K562 (cell line): ENCODE measurements around the gene DGKB. TPM values are rescaled to one million over a fixed set of nuclear protein-coding genes. Genes with fewer than 3 reads are reported as not detected.

Source experiments
- ATAC-seq: fragments of 200-7000 bp; cut with Tn5 transposase; 3 replicates; pipeline ENCODE4 v1.9.1; 2020; ENCODE audit warnings: moderate library complexity
- BruUV-seq: library from RNA; stranded (reverse); fragments of 400-500 nt; replicated peaks from 2 replicates; lab custom pipeline; 2021; lab: Mats Ljungman, UMichigan
- CTCF ChIA-PET: fragments of 300-600 bp; formaldehyde crosslinking; extraction: SDS; loops from one replicate; lab custom pipeline; 2021; ENCODE audit warnings: low intra/inter-chr PET ratio; lab: Yijun Ruan, JAX
- POLR2A ChIA-PET: fragments of 300-600, 350-650 bp; sonication (Branson Sonifier 250); formaldehyde crosslinking; extraction: SDS; loops from one replicate; lab custom pipeline; 2021; ENCODE audit warnings: antibody characterized with exemption, inconsistent platforms; lab: Yijun Ruan, JAX
- DNase-seq, 4 experiments: peaks; one replicate each; pipeline versions ENCODE4 v3.0.0 to v3.0.0-alpha.2; 2011 to 2018; ENCODE audit warnings: low spot score in 3 of 4, mixed read lengths in 3 of 4; ENCODE audit errors: extremely low read depth in 1 of 4
- FAIRE-seq: peaks from 2 replicates; lab custom pipeline; 2011; peaks lifted over from hg19 to GRCh38; lab: Jason Lieb, UNC
- H2AFZ ChIP-seq: 2 replicates; pipeline ENCODE4 v1.6.0; 2011; ENCODE audit warnings: low read depth, low read length, control low read depth, inconsistent platforms
- H3K27ac ChIP-seq: fragments of 200-600 bp; 3 replicates; pipeline ENCODE4 v1.8.0; 2011; ENCODE audit warnings: low read depth, mild to moderate bottlenecking, control low read depth, inconsistent platforms, low read length, moderate library complexity, mixed read lengths; ENCODE audit errors: extremely low read depth
- H3K27me3 ChIP-seq, 2 experiments: fragments of 300-600 bp in 1 of 2; 2 replicates in 1 of 2; 3 replicates in 1 of 2; pipeline versions ENCODE4 v1.6.0 to v1.8.0; 2011; ENCODE audit warnings: inconsistent platforms in 2 of 2, low read length in 2 of 2, mild to moderate bottlenecking in 1 of 2, mixed read lengths in 1 of 2, moderate library complexity in 1 of 2; ENCODE audit not compliant: control insufficient read depth in 2 of 2, insufficient read depth in 2 of 2
- H3K36me3 ChIP-seq: fragments of 300-600 bp; 3 replicates; pipeline ENCODE4 v1.8.0; 2011; ENCODE audit warnings: mild to moderate bottlenecking, low read length, inconsistent platforms; ENCODE audit not compliant: control insufficient read depth, insufficient read depth
- H3K4me1 ChIP-seq, 2 experiments: fragments of 200-600 bp in 1 of 2; replicated peaks in 1 of 2; 2 replicates in 1 of 2; 3 replicates in 1 of 2; pipeline versions ENCODE4 v1.5.1 to v1.8.0; 2011; ENCODE audit warnings: inconsistent platforms in 2 of 2, low read length in 2 of 2, mild to moderate bottlenecking in 1 of 2, mixed read lengths in 1 of 2, moderate library complexity in 1 of 2; ENCODE audit not compliant: control insufficient read depth in 2 of 2, insufficient read depth in 2 of 2
- H3K4me2 ChIP-seq: 2 replicates; pipeline ENCODE4 v1.6.1; 2011; ENCODE audit warnings: low read length, control low read depth, inconsistent platforms, mixed read lengths; ENCODE audit not compliant: insufficient read depth
- H3K4me3 ChIP-seq: fragments of 200-600 bp; sonication (generic), shearing (Covaris generic); 2 replicates; pipeline ENCODE4 v1.5.1; 2016; ENCODE audit warnings: control low read depth, inconsistent platforms
- H3K79me2 ChIP-seq: fragments of 200-600 bp; 3 replicates; pipeline ENCODE4 v1.8.0; 2011; ENCODE audit warnings: low read length, inconsistent platforms; ENCODE audit not compliant: control insufficient read depth, insufficient read depth
- H3K9ac ChIP-seq, 2 experiments: 2 replicates each; pipeline versions ENCODE4 v1.6.0 to v1.6.1; 2011; ENCODE audit warnings: low read depth in 2 of 2, low read length in 2 of 2, control low read depth in 1 of 2, inconsistent platforms in 1 of 2, mild to moderate bottlenecking in 1 of 2, mixed read lengths in 1 of 2; ENCODE audit not compliant: insufficient read depth in 1 of 2
- H3K9me1 ChIP-seq: one replicate; pipeline ENCODE4 v1.6.0; 2011; ENCODE audit warnings: inconsistent platforms, mild to moderate bottlenecking, low read length, moderate library complexity; ENCODE audit not compliant: control insufficient read depth, insufficient read depth
- H3K9me3 ChIP-seq: replicated peaks from 2 replicates; pipeline ENCODE4 v1.5.1; 2011; ENCODE audit warnings: low read depth, low read length, inconsistent platforms; ENCODE audit not compliant: control insufficient read depth, insufficient read depth
- H4K20me1 ChIP-seq: replicated peaks from 2 replicates; pipeline ENCODE4 v1.6.1; 2011; ENCODE audit warnings: low read length, inconsistent platforms, mixed read lengths; ENCODE audit not compliant: control insufficient read depth, insufficient read depth
- MCM7 ChIP-seq, 2 experiments: fragments of 450-650 bp; IDR thresholded peaks; 2 replicates each; pipeline ENCODE4 v1.6.1; 2016 to 2018
- NELFE ChIP-seq: IDR thresholded peaks from 2 replicates; pipeline ENCODE4 v1.6.1; 2011; ENCODE audit warnings: mild to moderate bottlenecking; ENCODE audit not compliant: insufficient read depth, insufficient read length
- OTX1 ChIP-seq: fragments of 450-650 bp; formaldehyde crosslinking; IDR thresholded peaks from 2 replicates; pipeline ENCODE4 v1.4.0; 2022; ENCODE audit warnings: mild to moderate bottlenecking
- PHF20 ChIP-seq: fragments of 450-650 bp; IDR thresholded peaks from 2 replicates; pipeline ENCODE4 v1.6.1; 2018; ENCODE audit not compliant: partially characterized antibody
- PHF8 ChIP-seq: fragments of 200-600 bp; sonication (generic); IDR thresholded peaks from 2 replicates; pipeline ENCODE4 v1.6.1; 2012; ENCODE audit warnings: mixed run types, mild to moderate bottlenecking, inconsistent platforms, low read length, moderate library complexity, borderline replicate concordance
- PKNOX1 ChIP-seq: fragments of 450-650 bp; IDR thresholded peaks from 2 replicates; pipeline ENCODE4 v1.6.1; 2016
- RFX7 ChIP-seq: fragments of 250-450 bp; sonication (Bioruptor Pico); IDR thresholded peaks from 2 replicates; pipeline ENCODE4 v1.5.1; 2021; ENCODE audit warnings: mild to moderate bottlenecking
- SNAPC5 ChIP-seq: fragments of 250-450 bp; sonication (Bioruptor Pico); IDR thresholded peaks from 2 replicates; pipeline ENCODE4 v1.8.0; 2021; ENCODE audit warnings: moderate library complexity, mild to moderate bottlenecking, inconsistent platforms
- ZNF717 ChIP-seq: fragments of 250-450 bp; sonication (Bioruptor Pico); IDR thresholded peaks from 2 replicates; pipeline ENCODE4 v1.5.0; 2021
- WGBS: fragments of 100-300 bp; shearing (Covaris generic); methylation state at CpG from one replicate; pipeline ENCODE4 v1.1.6; 2016; ENCODE audit warnings: low coverage, mixed read lengths; ENCODE audit not compliant: insufficient coverage; ENCODE audit errors: missing lambda C conversion rate; 5-methylcytosine and 5-hydroxymethylcytosine counted together
- in situ Hi-C: fragments of 300-500 bp; cut with MboI; formaldehyde crosslinking; loops from 4 replicates; pipeline ENCODE4 v1.15.0; 2018; ENCODE audit warnings: inconsistent platforms, mixed read lengths
- intact Hi-C: fragments of 100-400 bp; cut with micrococcal nuclease; formaldehyde crosslinking; loops from 2 replicates; pipeline ENCODE4 v1.14.2; 2022
- polyA plus RNA-seq, 8 experiments: library from polyadenylated mRNA; depleted of rRNA in 4 of 8; stranded (reverse) in 5 of 8; unstranded in 3 of 8; fragments of >200 nt; fragmentation: Nextera tagmentation in 2 of 8; fragmentation: Illumina TruSeq in 1 of 8; extraction: Ambion mirVana in 2 of 8; extraction: Trizol in 1 of 8; gene quantifications; 2 replicates each; pipeline versions ENCODE4 v1.2.1 to v1.2.3, GENCODE V29; 2011 to 2014; ENCODE audit warnings: inconsistent platforms in 1 of 8, missing spikeins in 1 of 8
- total RNA-seq, 7 experiments: library from RNA; depleted of rRNA in 6 of 7; stranded (reverse); fragments of >200 nt in 6 of 7; fragmentation: Illumina TruSeq in 2 of 7; extraction: Trizol in 2 of 7; gene quantifications; 2 replicates each; pipeline versions ENCODE4 v1.2.1 to v1.2.3, GENCODE V29; 2011 to 2021; ENCODE audit warnings: low replicate concordance in 1 of 7
- TF ChIP-seq, protein P1 (sequence below): fragments of 450-650 bp; formaldehyde crosslinking; IDR thresholded peaks from 2 replicates; pipeline ENCODE4 v1.4.0; 2020; ENCODE audit warnings: mild to moderate bottlenecking, mixed read lengths
- TF ChIP-seq, protein P2 (sequence below), 3 experiments: IDR thresholded peaks in 2 of 3; conservative IDR thresholded peaks in 1 of 3; 2 replicates each; pipeline ENCODE4 v1.5.1; 2011 to 2012; ENCODE audit warnings: low read length in 3 of 3, mild to moderate bottlenecking in 3 of 3, control low read depth in 2 of 3, improper control_type of control experiment in 1 of 3, inconsistent platforms in 1 of 3, low read depth in 1 of 3, mixed read lengths in 1 of 3, moderate library complexity in 1 of 3; ENCODE audit not compliant: insufficient read depth in 2 of 3

The DGKB gene
- total and polyA plus RNA-seq, 9 of the 15 experiments (the other 6 are each of a cell fraction or from before 2014, with no cell fraction given), result 0.01 TPM; not detected in 8

- TF ChIP-seq PHF20, result no peak
- TF ChIP-seq PHF8, result no peak
- TF ChIP-seq, protein P1, sequence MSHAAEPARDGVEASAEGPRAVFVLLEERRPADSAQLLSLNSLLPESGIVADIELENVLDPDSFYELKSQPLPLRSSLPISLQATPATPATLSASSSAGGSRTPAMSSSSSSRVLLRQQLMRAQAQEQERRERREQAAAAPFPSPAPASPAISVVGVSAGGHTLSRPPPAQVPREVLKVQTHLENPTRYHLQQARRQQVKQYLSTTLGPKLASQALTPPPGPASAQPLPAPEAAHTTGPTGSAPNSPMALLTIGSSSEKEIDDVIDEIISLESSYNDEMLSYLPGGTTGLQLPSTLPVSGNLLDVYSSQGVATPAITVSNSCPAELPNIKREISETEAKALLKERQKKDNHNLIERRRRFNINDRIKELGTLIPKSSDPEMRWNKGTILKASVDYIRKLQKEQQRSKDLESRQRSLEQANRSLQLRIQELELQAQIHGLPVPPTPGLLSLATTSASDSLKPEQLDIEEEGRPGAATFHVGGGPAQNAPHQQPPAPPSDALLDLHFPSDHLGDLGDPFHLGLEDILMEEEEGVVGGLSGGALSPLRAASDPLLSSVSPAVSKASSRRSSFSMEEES, result no peak
- TF ChIP-seq, all 486 proteins: peak for 0
These were observed 521.7 kb downstream of the DGKB start (continued) for GRCh38 chr7:14380881-14381280.

GRCh38 chr7:14377646-14378266 is 524.8 kb downstream of the DGKB start:
- Histone ChIP-seq H3K27me3 (no peaks in the 10 kb centered on the region), H3K4me3 (no peak overlapping the region), H3K36me3 (no peaks in the 10 kb centered on the region), H2AFZ (no peak overlapping the region), H4K20me1 (no peaks in the 10 kb centered on the region), H3K9ac (no peak overlapping the region), H3K9me1 (no peaks in the 10 kb centered on the region), H3K4me2 (no peak overlapping the region), H3K4me1 (no peaks in the 10 kb centered on the region), H3K9me3 (0 out of 2 replicates have a peak, but pooled peaks cover 2% of the 10 kb centered on the region), H3K27ac (no peak overlapping the region), H3K79me2 (no peaks in the 10 kb centered on the region)
- ChIA-PET POLR2A (no interaction called here), CTCF (no interaction called here)
- no TSS peak for BruUV-seq
- intact Hi-C loops (no loop called here), in situ Hi-C loops (no loop called here)
- 0% methylated on average over 4 of the region's 4 CpGs for WGBS
- ATAC-seq (no peak), DNase-seq (no peak), FAIRE-seq (no peak)
- TF ChIP-seq, protein P2, sequence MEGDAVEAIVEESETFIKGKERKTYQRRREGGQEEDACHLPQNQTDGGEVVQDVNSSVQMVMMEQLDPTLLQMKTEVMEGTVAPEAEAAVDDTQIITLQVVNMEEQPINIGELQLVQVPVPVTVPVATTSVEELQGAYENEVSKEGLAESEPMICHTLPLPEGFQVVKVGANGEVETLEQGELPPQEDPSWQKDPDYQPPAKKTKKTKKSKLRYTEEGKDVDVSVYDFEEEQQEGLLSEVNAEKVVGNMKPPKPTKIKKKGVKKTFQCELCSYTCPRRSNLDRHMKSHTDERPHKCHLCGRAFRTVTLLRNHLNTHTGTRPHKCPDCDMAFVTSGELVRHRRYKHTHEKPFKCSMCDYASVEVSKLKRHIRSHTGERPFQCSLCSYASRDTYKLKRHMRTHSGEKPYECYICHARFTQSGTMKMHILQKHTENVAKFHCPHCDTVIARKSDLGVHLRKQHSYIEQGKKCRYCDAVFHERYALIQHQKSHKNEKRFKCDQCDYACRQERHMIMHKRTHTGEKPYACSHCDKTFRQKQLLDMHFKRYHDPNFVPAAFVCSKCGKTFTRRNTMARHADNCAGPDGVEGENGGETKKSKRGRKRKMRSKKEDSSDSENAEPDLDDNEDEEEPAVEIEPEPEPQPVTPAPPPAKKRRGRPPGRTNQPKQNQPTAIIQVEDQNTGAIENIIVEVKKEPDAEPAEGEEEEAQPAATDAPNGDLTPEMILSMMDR (IDR thresholded peaks at IDR 0.05 in 2 of 3, conservative IDR thresholded peaks at IDR 0.05 in 1 of 3; ENCODE audit: insufficient read depth in 2 of 3, low read depth in 1 of 3, low read length in 3 of 3), result no peak
- no peak for TF ChIP-seq SNAPC5 (CRISPR knock-in tag)
- no peak for TF ChIP-seq RFX7 (CRISPR knock-in tag)
- TF ChIP-seq ZNF717 (CRISPR knock-in tag), result no peak
- no peak for TF ChIP-seq NELFE
- no peak for TF ChIP-seq MCM7 (IDR thresholded peaks at IDR 0.05)
- no peak for TF ChIP-seq PKNOX1
- no peak for TF ChIP-seq OTX1 (CRISPR knock-in tag)
